Cardiac muscle cell (in vitro differentiated cells and primary cell): ENCODE measurements around the gene MEA1. TPM values are rescaled to one million over a fixed set of nuclear protein-coding genes. Genes with fewer than 3 reads are reported as not detected.

Source experiments
- DNase-seq, 2 donors: peaks; one replicate each; pipeline versions ENCODE4 v3.0.0 to v3.0.0-alpha.2; 2010 to 2017; ENCODE audit warnings: low read depth in 1 of 2, low spot score in 1 of 2
- H3K27ac ChIP-seq: fragments of 200-600 bp; sonication (generic); 2 replicates; pipeline ENCODE4 v1.5.1; 2016
- H3K27me3 ChIP-seq: fragments of 200-600 bp; sonication (generic); 2 replicates; pipeline ENCODE4 v1.6.0; 2016; ENCODE audit warnings: control low read depth
- H3K36me3 ChIP-seq: fragments of 200-600 bp; sonication (generic); 2 replicates; pipeline ENCODE4 v1.5.1; 2016; ENCODE audit warnings: control low read depth
- H3K4me1 ChIP-seq: fragments of 200-600 bp; sonication (generic); 2 replicates; pipeline ENCODE4 v1.8.1; 2017; ENCODE audit warnings: low read depth, mild to moderate bottlenecking, mixed run types
- H3K4me3 ChIP-seq: fragments of 200-600 bp; sonication (generic); 2 replicates; pipeline ENCODE4 v1.5.1; 2016; ENCODE audit warnings: mild to moderate bottlenecking
- H3K9me3 ChIP-seq: fragments of 200-600 bp; sonication (generic); 2 replicates; pipeline ENCODE4 v1.5.1; 2017; ENCODE audit warnings: low read depth, mild to moderate bottlenecking, control low read depth
- polyA plus RNA-seq: library from polyadenylated mRNA; unstranded; fragments of >200 nt; fragmentation: Nextera tagmentation; extraction: Ambion mirVana; gene quantifications from 2 replicates; pipeline ENCODE4 v1.2.1, GENCODE V29; 2016
- total RNA-seq: library from RNA; depleted of rRNA; stranded (reverse); fragments of >200 nt; gene quantifications from 2 replicates; pipeline ENCODE4 v1.2.3, GENCODE V29; 2016
- TF ChIP-seq, protein P1 (sequence below): IDR thresholded peaks from 2 replicates; pipeline ENCODE4 v1.5.1; 2012; ENCODE audit warnings: low read depth, mild to moderate bottlenecking, low read length

Gene MEA1
- total and polyA plus RNA-seq, 2 experiments from 2014 or later, result 98.8 to 227 TPM

- peaks cover 4% of the 10 kb centered on the region for H3K4me1 ChIP-seq
- peak; percentile 99 for DNase-seq
Measured at GRCh38 chr6:42984001-42984923, 29.5 kb downstream of the MEA1 start, which contains the start of gene PPP2R5D. Gene PPP2R5D (plus strand): TSS chr6:42984570. CDS start chr6:42984678, 108 bp downstream.

DNA sequence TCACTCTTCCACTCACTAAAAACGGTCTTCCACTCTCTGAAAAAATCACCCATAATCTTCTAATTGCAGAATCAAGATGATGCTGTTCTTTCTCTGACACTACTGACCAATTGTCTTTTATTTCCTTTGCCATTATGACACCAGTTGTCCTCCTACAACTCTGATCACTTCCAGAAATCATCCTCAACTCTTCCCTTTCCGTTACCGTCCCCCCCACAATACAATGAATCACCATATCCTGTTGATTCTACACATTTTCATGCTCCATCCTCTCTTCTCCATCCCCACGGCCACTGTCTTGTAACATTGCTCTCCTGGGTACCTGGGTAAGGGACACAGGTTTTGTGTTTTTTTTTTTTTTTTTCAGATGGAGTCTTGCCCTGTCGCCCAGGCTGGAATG is 31.9 kb downstream of the MEA1 start:
- no peaks in the 10 kb centered on the region for H3K27me3 ChIP-seq
- no peak for DNase-seq
- H3K4me3 ChIP-seq, result no peak overlapping the region
- TF ChIP-seq, protein P1, sequence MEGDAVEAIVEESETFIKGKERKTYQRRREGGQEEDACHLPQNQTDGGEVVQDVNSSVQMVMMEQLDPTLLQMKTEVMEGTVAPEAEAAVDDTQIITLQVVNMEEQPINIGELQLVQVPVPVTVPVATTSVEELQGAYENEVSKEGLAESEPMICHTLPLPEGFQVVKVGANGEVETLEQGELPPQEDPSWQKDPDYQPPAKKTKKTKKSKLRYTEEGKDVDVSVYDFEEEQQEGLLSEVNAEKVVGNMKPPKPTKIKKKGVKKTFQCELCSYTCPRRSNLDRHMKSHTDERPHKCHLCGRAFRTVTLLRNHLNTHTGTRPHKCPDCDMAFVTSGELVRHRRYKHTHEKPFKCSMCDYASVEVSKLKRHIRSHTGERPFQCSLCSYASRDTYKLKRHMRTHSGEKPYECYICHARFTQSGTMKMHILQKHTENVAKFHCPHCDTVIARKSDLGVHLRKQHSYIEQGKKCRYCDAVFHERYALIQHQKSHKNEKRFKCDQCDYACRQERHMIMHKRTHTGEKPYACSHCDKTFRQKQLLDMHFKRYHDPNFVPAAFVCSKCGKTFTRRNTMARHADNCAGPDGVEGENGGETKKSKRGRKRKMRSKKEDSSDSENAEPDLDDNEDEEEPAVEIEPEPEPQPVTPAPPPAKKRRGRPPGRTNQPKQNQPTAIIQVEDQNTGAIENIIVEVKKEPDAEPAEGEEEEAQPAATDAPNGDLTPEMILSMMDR, result no peak
- H3K36me3 ChIP-seq, result no peaks in the 10 kb centered on the region
- H3K4me1 ChIP-seq, result peaks cover 9% of the 10 kb centered on the region
- no peaks in the 10 kb centered on the region for H3K9me3 ChIP-seq
- no peak overlapping the region for H3K27ac ChIP-seq

More at GRCh38 chr6:42984001-42984923, 29.5 kb downstream of the MEA1 start, which contains the start of gene PPP2R5D:
- Histone ChIP-seq H3K27ac (peak within 1 kb of the TSS; percentile 85), H3K27me3 (no peaks in the 10 kb centered on the region), H3K9me3 (no peaks in the 10 kb centered on the region), H3K36me3 (no peaks in the 10 kb centered on the region), H3K4me3 (peak within 1 kb of the TSS; percentile 50)
- TF ChIP-seq, protein P1, result no peak

DNA sequence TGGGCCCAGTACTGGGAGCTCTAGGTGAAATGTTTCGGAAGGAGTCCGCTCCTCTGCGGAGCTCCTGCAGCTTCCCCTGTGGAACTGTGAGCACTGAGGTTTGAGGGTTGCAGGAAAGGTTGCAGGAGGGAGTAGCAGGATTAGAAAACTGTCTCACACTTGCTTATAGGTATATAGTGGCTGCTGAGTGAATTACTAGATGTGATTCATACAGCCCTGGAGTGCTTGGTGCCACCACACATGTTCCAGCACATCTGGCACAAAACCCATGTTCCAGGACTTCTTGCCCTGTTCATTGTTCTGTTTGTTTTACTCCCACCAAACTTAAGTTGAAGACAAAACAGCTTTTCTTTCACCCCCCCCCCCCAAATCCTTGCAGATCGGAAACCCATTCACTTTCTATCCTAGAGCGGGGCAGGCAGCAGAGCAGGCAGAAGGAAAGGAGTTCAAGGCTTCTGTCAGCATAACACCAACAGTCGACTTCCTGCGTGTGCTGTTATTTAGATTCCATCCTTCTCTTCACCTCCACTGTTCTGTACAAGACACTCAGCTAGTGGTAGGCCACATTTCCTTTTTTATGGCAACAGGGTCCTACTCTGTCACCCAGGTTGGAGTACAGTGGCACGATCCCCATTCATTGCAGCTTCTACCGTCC is 34.1 kb downstream of the MEA1 start:
- no peaks in the 10 kb centered on the region for H3K36me3 ChIP-seq
- TF ChIP-seq, protein P1, result no peak
- no peaks in the 10 kb centered on the region for H3K27me3 ChIP-seq
- H3K27ac ChIP-seq, result peak overlapping the region; percentile 86
- no peaks in the 10 kb centered on the region for H3K9me3 ChIP-seq
- H3K4me3 ChIP-seq, result peak overlapping the region; percentile 89
- no peak for DNase-seq
- H3K4me1 ChIP-seq, result peaks cover 5% of the 10 kb centered on the region

DNA sequence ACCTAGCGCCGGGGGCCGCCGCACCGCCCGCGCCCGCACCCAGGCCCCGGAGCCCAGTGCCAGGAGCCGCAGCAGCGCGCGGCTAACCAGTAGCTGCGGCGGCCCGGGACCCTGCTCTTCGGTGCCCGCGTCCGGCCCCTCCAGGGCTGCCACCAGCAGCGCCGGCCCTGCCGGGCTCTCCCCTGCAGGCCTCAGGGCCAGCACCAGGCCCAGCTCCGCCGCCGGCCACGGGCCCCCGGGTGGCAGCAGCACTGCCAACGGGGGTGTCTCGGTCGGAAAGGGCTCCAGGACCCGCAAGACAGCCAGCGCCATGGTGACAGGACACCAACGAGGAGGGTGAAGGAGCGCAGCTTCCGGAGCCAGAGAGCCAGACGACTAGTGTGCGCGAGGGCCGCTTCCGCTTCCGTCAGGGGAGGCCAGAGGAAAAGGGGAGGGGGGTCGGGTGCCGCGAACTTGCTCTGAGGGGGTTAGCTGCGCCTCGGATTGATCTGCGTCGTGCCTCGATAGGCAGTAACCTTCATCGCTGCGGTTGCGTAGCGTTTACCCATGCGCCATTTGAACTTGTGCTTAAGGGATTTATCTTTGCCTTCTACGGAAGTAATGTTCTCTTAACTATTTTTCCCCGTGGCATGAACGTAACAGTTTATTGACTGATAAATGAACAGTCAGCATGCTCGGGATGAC is 34.8 kb downstream of the MEA1 start, which contains the start of gene PEX6:
TSS of gene PEX6 (minus strand) at position 343 of the 684 bp plus-strand sequence. CDS start at position 312, 31 bp downstream.
- peak within 1 kb of the TSS; percentile 89 for H3K4me3 ChIP-seq
- H3K36me3 ChIP-seq, result no peaks in the 10 kb centered on the region
- H3K9me3 ChIP-seq, result no peaks in the 10 kb centered on the region
- TF ChIP-seq, protein P1, result no peak
- DNase-seq, result peak; percentile 87 to 95
- H3K27me3 ChIP-seq, result no peaks in the 10 kb centered on the region
- peak within 1 kb of the TSS; percentile 86 for H3K27ac ChIP-seq
- peaks cover 5% of the 10 kb centered on the region for H3K4me1 ChIP-seq

DNA sequence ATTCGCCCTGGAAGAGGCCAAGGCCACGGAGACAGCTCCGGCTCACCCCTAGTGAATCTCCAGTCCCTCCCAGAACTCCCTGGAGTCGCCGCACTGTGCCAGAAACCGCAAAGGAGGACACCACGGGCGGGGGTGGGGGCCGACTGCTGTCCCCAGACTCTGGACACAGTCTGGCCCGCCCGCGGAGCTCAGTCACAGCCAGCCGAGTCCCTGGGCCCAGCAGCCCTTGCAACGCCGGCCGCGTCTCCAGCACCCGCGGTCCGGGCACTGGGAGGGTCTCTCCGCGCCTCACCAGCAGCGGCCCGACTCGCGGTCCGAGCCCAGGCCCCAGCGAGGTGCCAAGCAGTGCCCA is 35.3 kb downstream of the MEA1 start:
- no peaks in the 10 kb centered on the region for H3K9me3 ChIP-seq
- peak in 1 of 2 donors; percentile 22 for DNase-seq
- peaks cover 5% of the 10 kb centered on the region for H3K4me1 ChIP-seq
- TF ChIP-seq, protein P1, result no peak
- H3K36me3 ChIP-seq, result no peaks in the 10 kb centered on the region
- peak overlapping the region; percentile 89 for H3K4me3 ChIP-seq
- H3K27ac ChIP-seq, result peak overlapping the region; percentile 86
- no peaks in the 10 kb centered on the region for H3K27me3 ChIP-seq
